NCI-H82 treated with DMSO at 0.1 percent for 48 hours (cell line): ENCODE data around the gene SLC27A2.
"Not testable (repeated sequence)": the region's sequence is repeated elsewhere in the genome, so short reads cannot be mapped to it uniquely, and the experiment has no call there.

Experiments
- DNase-seq: peaks from one replicate; lab custom pipeline; 2025; ENCODE audit not compliant: unreplicated experiment; lab: John Stamatoyannopoulos, UW

Gene SLC27A2

DNA sequence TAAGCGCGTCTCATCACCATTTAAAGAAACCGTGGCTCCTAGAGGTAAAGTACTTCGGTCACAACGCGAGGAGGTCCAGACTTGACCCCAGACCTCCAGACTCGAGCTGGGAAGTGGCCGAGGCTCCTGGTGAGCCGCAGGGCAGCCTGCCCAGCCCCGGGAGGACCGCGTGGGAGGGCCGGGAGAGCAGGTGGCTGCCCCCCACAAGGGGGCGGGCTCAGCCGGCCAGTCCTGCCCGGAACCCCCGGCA, at the start of gene SLC27A2:
TSS of gene SLC27A2 (plus strand) at position 228 of the 250 bp plus-strand sequence. CDS start 232 bp downstream, outside the sequence.
- DNase-seq: no peak

- not testable (repeated sequence) for DNase-seq
These were observed 49.6 kb upstream of the SLC27A2 start for GRCh38 chr15:50132251-50132984.

DNA sequence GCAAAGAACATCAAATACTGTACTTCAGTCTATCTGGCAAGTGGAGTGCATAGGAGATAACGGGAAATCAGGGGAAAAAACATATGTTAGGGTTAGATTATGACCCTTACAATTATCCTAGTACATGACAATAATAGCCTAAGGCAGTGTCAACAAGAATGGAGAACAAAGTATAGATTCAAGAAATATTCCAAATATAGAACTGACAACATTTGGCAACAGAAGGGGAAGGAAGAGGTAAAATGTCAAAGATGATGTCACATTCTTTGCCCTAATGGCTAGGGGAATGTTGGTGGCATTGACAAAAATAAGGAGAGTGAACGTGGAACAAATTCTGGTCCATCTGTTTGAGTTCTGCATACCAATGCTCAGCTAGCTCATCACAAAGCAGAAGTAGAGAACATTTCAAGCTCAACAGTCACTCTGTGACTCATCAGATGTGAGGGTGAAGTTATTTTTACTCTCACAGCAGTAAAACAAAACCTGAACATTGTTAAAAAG, 47.4 kb upstream of the SLC27A2 start:
- DNase-seq: no peak

- DNase-seq: no peak
These were observed 46.9 kb upstream of the SLC27A2 start for GRCh38 chr15:50135031-50135551.

DNA sequence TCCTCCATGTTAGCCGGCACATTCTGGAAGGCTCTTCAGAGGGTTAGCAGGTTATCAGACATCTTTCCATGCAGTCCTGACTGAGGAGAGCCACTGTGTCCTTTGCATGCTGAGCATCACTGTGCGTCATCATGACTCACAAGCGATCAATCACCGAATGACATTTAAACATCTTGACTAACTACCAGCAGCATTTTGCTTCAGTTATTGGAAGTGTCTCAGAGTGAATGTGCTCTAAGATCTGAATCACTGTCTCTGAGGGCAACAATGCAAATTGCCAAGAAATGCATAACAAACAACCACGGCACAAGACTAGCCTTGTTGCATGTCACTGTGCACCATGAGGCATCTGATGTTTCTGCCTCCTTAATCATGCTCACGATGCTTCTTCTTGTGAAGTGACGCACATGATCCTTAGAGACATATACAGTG, 44.6 kb upstream of the SLC27A2 start:
- no peak for DNase-seq

DNA sequence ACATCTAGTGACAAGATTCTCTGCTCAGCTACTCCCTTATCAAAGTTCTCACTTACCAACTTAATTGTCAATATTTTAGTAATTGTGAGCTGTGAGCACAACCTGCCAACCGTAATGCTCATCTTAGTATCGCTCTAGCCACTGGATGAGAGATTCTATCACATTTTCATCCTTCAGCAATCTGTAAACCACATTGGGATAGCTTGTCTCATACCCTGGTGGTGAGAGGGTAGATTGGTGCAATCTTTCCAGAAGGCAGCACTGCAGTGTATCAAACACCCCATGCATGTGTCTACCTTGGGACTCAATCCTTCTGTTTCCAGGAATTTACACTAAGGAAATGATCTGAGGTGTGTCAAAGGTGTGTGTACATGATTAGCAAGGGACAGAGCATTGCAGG, 44.1 kb upstream of the SLC27A2 start:
- no peak for DNase-seq

GRCh38 chr15:50138391-50138790, 43.6 kb upstream of the SLC27A2 start:
- DNase-seq: no peak

DNA sequence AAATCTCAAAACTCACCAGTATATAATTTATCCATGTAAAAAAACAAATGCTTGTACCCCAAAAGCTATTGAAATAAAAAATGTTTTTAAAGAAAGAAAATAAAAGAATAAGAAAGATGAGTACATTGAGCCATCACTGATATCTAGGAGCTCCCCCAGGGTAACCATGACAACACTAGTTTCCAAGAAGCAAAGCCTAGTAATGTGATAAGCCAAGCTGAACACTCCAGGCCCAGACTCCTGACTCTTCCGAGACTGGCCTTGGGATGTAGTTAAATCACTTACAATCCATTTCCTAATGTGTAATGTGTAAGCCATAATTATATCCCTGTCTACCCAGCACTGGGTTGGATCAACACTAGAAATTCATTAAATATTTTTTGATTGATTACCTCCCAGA, 41.9 kb upstream of the SLC27A2 start:
- DNase-seq: no peak

DNA sequence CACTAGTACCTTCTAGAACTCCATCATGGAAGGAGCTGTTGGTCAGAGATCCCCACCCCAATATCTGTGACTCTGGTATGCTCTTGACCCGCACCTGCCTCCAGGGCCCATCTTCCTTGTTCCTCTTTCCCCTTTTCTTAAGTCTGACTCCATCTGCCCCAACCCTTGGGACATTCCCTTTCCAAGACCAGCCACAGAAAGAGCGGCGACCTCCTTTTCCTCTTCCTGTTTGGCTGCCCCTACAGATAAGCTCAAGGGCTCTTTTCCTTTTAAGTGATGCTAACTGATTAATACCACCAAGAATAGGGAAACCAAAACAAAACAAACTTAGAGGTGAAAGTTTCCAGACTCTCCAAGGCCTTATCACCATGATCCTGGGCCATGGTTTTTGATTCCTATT, 41.0 kb upstream of the SLC27A2 start:
- no peak for DNase-seq

DNA sequence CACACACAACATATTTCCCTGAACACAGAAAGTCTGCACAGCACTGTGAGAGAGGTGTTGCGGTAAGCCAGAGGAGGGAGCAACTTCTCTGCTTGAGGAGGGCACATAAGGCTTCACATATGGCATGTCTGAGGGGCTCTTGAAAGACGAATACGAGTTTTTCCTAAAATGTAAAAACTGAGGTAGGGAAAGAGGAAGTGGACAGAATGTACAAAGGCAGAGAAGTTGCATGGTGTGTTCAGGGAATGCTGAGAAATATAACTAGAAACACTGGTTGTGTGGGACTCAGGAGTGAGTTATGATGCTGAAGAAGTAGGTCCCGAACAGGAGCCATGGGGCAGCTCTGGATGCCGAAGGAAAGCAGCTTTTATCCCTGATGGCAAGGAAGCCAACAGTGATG, 40.1 kb upstream of the SLC27A2 start:
- DNase-seq: no peak

GRCh38 chr15:50143255-50143860, 38.6 kb upstream of the SLC27A2 start:
- DNase-seq: no peak

DNA sequence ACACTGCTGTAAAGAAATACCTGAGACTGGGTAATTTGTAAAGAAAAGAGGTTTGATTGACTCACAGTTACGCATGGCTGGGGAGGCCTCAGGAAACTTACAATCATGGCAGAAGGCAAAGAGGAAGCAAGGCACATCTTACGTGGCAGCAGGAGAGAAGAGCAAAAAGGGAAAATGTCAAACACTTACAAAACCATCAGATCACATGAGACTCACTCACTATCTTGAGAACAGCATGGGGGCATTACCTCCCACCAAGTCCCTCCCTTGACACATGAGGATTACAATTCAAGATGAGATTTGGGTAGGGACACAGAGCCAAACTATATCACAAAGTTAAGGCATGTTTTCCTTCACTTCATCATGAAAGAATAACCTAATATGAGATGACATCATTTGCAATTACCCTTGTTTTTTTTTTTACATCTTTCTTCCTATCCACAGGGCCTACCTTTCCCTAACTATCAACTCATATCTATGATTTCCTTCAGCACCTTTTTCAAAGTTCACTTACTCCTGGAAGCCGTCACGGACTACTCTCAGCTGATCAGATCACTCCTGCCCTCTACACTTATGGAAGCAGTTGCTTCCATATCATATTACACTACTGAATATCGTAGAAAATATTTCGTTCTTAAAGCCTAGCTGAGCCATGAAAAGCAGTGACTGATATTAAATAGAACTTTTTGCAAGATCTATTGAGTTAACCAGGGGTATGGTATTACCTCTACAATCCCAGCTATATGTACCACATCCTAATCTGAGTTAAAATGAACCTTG, 37.5 kb upstream of the SLC27A2 start:
- no peak for DNase-seq

GRCh38 chr15:50145451-50145872, 36.5 kb upstream of the SLC27A2 start:
- DNase-seq: peak; percentile 58

GRCh38 chr15:50146632-50147031, 35.4 kb upstream of the SLC27A2 start:
- DNase-seq: no peak

DNA sequence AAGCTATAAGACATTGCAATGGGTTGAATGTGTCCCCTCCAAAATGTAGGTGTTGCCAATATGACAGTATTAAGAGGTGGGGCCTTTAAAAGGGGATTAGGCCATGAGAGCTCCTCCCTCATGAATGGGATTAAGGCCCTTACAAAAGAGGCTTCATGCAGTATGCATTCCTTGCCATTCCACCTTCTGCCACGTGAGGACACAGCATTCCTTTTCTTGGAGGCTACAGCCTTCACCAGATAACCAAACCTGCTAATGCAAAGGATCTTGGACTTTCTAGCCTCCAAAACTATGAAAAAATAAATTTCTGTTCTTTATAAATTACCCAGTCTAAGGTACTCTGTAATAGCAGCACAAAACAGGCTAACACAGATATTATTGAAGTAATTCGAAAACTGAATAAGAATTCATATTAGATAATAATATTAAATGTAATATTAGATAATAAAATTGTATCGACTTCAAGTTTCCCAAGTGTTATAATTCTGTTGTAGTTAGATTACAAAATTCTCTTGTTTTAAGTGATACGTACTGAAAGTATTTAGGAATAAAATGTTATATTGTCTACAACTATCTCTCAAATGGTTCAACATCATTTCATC, 33.5 kb upstream of the SLC27A2 start:
- peak; percentile 83 for DNase-seq

DNA sequence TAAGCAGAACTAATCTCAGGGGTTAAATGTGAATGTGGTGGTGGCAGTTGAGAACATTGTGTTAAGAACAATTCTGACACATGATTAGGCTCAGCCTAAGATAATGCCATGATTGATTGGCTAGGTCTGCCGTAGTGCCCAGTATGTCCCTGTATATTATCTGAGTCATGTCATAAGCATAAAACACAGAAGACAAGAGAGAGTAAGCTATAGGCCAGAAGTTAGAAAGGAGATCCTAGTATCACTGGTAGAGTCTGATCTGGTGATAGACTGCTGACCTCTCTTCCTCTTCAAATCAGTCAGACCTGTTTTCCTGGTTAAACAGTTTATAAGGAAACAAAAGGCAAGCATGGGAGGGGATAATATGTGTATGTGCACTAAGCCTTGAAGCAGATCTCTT, 32.9 kb upstream of the SLC27A2 start:
- no peak for DNase-seq

GRCh38 chr15:50150349-50150748, 31.6 kb upstream of the SLC27A2 start:
- DNase-seq: no peak

DNA sequence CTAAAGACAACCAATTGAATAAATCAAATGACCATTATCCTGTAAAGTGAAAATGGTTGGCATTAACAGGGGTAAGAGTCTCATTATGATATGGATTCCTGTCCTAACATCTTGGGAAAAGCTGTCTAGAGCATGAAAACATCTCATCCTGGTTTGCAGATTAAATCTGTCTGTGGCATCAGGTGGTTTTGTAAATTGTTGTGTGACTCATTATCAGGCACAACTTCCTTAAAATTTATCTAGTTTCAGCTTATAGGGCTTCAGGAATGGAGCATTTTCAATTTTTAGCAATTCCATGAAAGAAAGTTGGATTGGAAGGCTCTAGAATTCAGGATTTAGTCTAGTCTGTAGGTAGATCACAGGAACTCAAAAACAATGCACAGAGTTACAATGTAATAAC, 31.1 kb upstream of the SLC27A2 start:
- no peak for DNase-seq

DNA sequence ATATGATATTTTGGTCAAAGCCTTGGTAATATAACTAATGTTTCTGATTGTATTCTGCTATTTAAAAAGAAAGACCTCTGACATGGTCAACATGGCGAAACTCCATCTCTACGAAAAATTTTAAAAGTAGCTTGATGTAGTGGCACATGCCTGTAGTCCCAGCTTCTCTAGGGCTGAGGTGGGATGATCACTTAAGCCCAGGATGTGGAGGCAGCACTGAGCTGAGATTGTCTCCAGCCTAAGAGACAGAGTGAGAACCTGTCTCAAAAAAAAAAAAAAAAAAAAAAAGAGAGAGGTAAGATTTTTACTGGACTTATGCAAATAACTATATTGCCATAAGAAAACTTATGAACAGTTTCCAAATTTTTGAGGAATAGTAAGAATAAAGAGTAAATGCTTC, 30.5 kb upstream of the SLC27A2 start:
- no peak for DNase-seq

GRCh38 chr15:50158236-50158635, 23.8 kb upstream of the SLC27A2 start:
- DNase-seq: not testable (repeated sequence)

DNA sequence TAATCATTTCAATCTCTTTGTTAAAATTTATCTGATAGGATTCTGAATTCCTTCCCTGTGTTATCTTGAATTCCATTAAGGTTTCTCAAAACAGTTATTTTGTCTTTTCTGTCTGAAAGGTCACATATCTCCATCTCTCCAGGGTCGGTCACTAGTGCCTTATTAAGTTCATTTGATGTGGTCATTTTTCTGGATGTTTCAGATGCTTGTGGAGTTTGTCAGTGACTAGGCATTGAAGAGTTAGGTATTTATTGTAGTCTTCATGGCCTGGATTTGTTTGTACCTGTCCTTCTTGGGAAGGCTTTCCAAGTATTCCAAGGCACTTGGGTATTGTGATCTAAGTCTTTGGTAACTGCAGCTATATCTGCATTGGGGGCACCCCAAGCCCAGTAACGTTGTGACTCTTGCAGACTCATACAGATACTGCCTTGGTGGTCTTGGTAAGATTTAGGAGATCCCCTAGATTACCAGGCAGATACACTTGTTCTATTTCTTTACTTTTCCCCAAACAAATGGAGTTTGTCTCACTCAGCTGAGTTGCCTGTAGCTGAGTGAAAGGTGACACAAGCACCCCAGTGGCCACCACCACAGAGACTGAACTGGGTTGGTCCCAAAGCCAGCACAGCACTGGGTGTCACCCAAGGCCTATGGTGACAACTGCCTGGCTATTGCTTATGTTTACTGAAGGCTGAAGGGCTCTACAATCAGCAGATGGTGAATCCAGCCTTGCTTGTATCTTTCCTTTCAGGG, 18.9 kb upstream of the SLC27A2 start:
- no peak for DNase-seq
